Neural progenitor cell (in vitro differentiated cells): Measurements from ENCODE around the gene CAMK1D.

Experiments
- CTCF ChIP-seq: fragments of 200-600 bp; sonication (generic); IDR thresholded peaks from 2 replicates; pipeline ENCODE4 v1.5.1; 2017; ENCODE audit warnings: antibody characterized with exemption, mild to moderate bottlenecking
- EZH2 ChIP-seq: fragments of 200-600 bp; sonication (generic); IDR thresholded peaks from 2 replicates; pipeline ENCODE4 v1.6.1; 2017; ENCODE audit warnings: antibody characterized with exemption, mild to moderate bottlenecking, moderate library complexity
- EZH2phosphoT487 ChIP-seq: fragments of 200-600 bp; sonication (generic); IDR thresholded peaks from 2 replicates; pipeline ENCODE4 v1.6.1; 2017; ENCODE audit warnings: antibody characterized with exemption

GRCh38 chr10:12538491-12538995 lies 189.2 kb downstream of the CAMK1D start:
- TF ChIP-seq CTCF (no peak), EZH2 (no peak), EZH2phosphoT487 (no peak)
